ENCODE results near the gene LRP10. TPM values are rescaled to one million over a fixed set of nuclear protein-coding genes. Genes with fewer than 3 reads are reported as not detected.

The LRP10 gene
- total RNA-seq, 1 donor from 2014 or later: 59.9 TPM

- no peak for DNase-seq (ENCODE audit: low read depth, low spot score)
Measured at GRCh38 chr14:22864979-22865378, 6.6 kb upstream of the LRP10 start.

- DNase-seq (ENCODE audit: low read depth, low spot score): no peak
Measured at GRCh38 chr14:22865424-22866405, 5.8 kb upstream of the LRP10 start.

GRCh38 chr14:22866874-22867273 is 4.7 kb upstream of the LRP10 start:
- no peak for DNase-seq (ENCODE audit: low read depth, low spot score)

- no peak for DNase-seq (ENCODE audit: low read depth, low spot score)
Measured at GRCh38 chr14:22870811-22871223, 723 bp upstream of the LRP10 start.

GRCh38 chr14:22872033-22872832 is 693 bp downstream of the LRP10 start:
- DNase-seq (ENCODE audit: low read depth, low spot score): no peak

GRCh38 chr14:22872833-22873520 is 1.4 kb downstream of the LRP10 start:
- no peak for DNase-seq (ENCODE audit: low read depth, low spot score)

GRCh38 chr14:22875003-22875747 is 3.6 kb downstream of the LRP10 start:
- DNase-seq (ENCODE audit: low read depth, low spot score): no peak

GRCh38 chr14:22875748-22876319 is 4.3 kb downstream of the LRP10 start:
- DNase-seq (ENCODE audit: low read depth, low spot score): no peak

GRCh38 chr14:22877000-22877501 is 5.5 kb downstream of the LRP10 start:
- no peak for DNase-seq (ENCODE audit: low read depth, low spot score)

- DNase-seq (ENCODE audit: low read depth, low spot score): no peak
Measured at GRCh38 chr14:22878271-22879246, 7.0 kb downstream of the LRP10 start.

- no peak for DNase-seq (ENCODE audit: low read depth, low spot score)
Measured at GRCh38 chr14:22882064-22882463, 10.5 kb downstream of the LRP10 start.

GRCh38 chr14:22882529-22883172 is 11.1 kb downstream of the LRP10 start:
- DNase-seq (ENCODE audit: low read depth, low spot score): no peak

- DNase-seq (ENCODE audit: low read depth, low spot score): no peak
Measured at GRCh38 chr14:22883173-22883976, 11.8 kb downstream of the LRP10 start, which contains the start of gene REM2. Gene REM2, plus strand, starts transcription at chr14:22883222. Its CDS starts 66 bp downstream, at chr14:22883288.

GRCh38 chr14:22884076-22884737 is 12.7 kb downstream of the LRP10 start:
- no peak for DNase-seq (ENCODE audit: low read depth, low spot score)

GRCh38 chr14:22884738-22885523 is 13.4 kb downstream of the LRP10 start:
- no peak for DNase-seq (ENCODE audit: low read depth, low spot score)

GRCh38 chr14:22885975-22886374 is 14.4 kb downstream of the LRP10 start:
- DNase-seq (ENCODE audit: low read depth, low spot score): no peak
